Skin epidermis (tissue), 12 donors: ENCODE results near the gene IRF2BP1.

Experiments
- H3K27ac ChIP-seq, 21 experiments: fragments of 200-600 bp; sonication (generic) in 11 of 21; one replicate each; pipeline ENCODE4 v1.5.0; 2020; ENCODE audit warnings: mild to moderate bottlenecking in 3 of 21, inconsistent platforms in 2 of 21, moderate library complexity in 2 of 21
- H3K4me3 ChIP-seq, 7 experiments: fragments of 200-600 bp; sonication (generic) in 2 of 7; one replicate each; pipeline ENCODE4 v1.5.0; 2020; ENCODE audit warnings: inconsistent platforms in 2 of 7, mild to moderate bottlenecking in 2 of 7, moderate library complexity in 1 of 7

The IRF2BP1 gene

DNA sequence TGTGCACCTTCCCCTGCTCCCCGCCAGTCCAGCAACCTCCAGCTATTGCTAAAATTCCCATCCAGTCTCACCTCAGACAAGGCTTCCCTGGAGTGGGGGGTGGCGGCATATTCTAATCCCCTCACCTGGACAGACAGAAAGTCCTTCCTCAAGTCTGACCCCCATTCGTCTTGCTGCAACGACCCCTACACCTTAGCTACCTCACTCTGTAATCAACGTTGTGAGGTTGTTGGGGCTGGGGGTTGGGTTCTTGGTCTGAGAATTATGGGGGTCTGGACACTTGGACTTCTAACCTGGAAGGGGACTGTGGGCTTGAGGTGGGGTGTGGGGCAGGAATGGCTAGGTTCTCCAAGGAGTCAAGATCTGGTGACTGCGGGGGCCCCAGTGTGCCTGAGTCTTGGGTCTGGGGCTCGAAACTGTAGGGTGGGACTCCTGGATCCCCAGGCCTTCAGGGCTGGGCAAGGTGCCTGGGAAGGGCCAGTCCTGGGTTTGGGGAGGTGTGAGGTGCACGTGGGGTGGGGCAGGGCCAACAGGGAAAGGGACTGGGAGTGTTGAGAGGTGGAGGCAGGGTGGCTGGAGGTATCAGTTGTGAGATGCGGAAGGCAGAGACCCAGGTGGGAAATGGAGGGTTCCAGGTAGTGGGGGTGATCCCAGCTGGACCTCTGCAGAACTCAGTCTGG, 20.5 kb downstream of the IRF2BP1 start:
- H3K27ac ChIP-seq: no peak overlapping the region
- H3K4me3 ChIP-seq: no peak overlapping the region

DNA sequence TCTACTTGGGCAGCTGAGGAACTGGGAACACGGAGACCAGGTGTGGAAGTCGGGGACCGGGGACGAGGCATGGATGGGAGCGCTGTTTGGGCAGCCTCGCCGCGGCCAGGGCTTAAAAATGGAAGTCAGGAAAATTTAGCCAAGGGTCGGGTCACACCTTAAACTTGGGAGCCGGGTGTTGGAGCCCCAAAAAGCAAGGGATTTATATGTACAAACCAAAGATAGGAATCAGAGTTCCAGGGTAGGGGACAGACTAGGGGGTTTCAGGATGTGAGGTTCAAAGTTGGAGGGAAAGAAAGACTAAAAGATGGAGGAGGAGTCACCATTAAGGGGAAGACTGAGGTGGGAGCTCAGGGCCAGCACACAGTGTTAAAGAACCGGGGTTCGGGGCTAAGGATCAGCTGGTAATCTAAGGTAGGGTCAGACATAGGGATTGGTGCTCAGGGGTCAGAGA, 21.3 kb downstream of the IRF2BP1 start:
- Histone ChIP-seq H3K4me3 (peak overlapping the region in 2 of 7 experiments; percentile 67 to 97), H3K27ac (no peak overlapping the region)

DNA sequence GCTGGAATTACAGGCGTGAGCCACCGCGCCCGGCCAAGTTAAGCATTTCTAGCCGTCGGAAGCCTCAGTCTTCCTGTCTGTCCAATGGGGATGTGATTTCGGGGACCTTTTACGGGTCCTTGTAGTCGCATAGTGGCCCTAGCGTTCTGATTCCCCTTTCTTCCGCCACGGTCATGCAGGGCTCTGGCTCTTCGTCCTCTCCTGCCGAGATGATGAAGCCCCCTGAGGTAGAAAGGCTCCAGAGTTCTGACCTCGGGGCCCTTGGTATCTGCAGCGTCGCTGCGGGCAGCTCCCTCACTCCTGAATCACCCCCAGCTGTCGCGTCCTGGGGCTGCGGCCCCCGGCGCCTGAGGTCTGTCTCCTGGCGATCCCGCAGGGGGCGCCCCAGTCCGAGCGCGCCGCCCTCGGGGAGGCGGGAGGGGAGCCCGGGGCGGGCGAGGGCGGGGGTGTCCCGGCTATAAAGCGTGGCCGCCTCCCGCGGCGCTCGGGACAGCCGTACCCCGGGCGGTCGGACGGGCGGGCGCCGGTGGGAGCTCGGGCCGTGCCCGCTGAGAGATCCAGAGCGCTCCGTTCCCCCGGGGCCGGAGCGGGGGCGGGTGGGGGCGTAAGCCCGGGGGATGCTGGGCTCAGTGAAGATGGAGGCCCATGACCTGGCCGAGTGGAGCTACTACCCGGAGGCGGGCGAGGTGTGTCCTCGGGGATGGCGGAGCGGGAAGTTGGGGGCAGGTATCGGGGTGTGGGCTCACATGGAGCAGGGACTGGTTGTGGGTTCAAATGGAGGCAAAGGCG, 21.9 kb downstream of the IRF2BP1 start, which contains the start of gene FOXA3:
Gene FOXA3 (plus strand): TSS at position 487 of the 789 bp plus-strand sequence. CDS start 131 bp downstream, at position 618.
- peak within 1 kb of the TSS in 2 of 21 experiments; percentile 94 to 95 for H3K27ac ChIP-seq

DNA sequence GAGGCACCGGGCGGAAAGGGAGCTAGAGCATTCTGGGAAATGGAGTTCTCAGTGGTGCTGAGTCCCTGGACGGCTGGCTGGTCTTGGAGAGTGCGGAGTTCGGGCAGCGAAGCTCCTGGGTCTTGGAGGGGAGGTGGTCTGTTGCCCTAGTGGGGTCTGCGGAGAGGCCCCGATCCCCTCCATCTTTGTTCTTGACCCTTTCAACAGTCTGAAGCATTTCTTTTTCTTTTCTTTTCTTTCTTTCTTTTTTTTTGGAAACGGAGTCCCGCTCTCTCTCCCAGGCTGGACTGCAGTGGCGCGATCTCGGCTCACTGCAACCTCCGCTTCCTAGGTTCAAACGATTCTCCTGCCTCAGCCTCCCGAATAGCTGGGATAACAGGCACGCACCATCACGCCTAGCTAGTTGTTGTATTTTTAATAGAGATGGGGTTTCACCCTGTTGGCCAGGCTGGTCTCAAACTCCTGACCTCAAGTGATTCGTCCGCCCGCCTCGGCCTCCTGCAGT, 22.6 kb downstream of the IRF2BP1 start:
- Histone ChIP-seq H3K4me3 (peak overlapping the region; percentile 67 to 97 (median 92)), H3K27ac (peak overlapping the region in 2 of 21 experiments; percentile 94 to 95)

More for the DNA sequence above, 21.9 kb downstream of the IRF2BP1 start, which contains the start of gene FOXA3:
- peak within 1 kb of the TSS; percentile 67 to 97 (median 92) for H3K4me3 ChIP-seq

DNA sequence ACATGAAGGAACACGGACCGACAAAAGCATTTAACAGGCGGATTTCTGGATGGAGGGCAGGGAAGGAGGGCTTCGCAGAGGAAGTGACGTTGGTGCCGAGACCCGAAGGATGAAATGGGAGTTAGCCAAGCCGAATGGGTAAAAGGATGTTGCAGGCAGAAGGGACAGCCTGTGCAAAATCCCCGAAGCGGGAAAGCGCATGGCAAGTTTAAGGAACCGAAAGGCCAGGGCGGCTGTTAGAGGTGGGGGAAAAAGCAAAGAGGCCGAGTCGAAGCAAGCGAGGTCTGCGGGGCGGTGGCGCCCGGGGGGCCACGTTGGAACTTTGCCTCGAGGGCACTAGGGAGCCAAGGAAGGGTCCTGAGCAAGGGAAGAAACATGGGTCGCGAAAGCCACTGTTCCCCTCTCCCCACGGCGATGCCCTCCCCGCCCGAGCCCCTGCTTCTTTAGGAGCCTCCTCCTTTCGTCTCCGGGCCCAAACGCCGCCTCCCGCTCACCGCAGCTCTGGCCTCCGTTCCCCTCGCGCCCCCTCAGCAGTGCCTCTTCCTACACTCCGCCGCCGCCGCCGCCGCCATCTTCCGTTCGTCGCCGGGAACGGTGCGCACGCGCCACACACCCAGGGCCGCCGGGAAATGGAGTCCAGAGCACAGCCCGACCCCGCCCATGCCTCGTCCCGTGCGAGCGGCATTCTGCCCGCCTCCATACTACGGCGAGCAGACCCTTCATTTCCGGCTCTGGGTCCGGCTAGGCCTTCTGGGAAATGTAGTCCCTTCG, 23.2 kb downstream of the IRF2BP1 start, which contains the start of gene SYMPK:
Gene SYMPK (minus strand): TSS at position 584 of the 771 bp plus-strand sequence. CDS start 8,652 bp downstream, outside the sequence.
- Histone ChIP-seq H3K4me3 (peak within 1 kb of the TSS; percentile 67 to 97 (median 92)), H3K27ac (peak within 1 kb of the TSS; percentile 50 to 97 (median 94))

DNA sequence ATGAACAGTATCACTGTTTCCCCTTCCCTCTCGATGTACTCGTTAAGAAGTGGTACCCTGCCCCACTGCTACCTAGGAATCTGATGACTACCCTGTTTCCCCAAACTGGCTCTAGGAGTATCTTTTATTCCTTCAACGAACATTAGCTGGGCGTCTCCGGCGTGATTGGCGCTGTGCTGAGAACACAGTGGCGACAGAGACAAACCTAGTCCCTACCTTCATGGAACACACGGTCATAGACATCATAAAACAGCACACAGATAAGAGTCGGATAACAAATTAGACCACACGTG, 23.7 kb downstream of the IRF2BP1 start:
- Histone ChIP-seq H3K4me3 (peak overlapping the region; percentile 67 to 97 (median 92)), H3K27ac (peak overlapping the region in 20 of 21 experiments; percentile 83 to 97 (median 94))

DNA sequence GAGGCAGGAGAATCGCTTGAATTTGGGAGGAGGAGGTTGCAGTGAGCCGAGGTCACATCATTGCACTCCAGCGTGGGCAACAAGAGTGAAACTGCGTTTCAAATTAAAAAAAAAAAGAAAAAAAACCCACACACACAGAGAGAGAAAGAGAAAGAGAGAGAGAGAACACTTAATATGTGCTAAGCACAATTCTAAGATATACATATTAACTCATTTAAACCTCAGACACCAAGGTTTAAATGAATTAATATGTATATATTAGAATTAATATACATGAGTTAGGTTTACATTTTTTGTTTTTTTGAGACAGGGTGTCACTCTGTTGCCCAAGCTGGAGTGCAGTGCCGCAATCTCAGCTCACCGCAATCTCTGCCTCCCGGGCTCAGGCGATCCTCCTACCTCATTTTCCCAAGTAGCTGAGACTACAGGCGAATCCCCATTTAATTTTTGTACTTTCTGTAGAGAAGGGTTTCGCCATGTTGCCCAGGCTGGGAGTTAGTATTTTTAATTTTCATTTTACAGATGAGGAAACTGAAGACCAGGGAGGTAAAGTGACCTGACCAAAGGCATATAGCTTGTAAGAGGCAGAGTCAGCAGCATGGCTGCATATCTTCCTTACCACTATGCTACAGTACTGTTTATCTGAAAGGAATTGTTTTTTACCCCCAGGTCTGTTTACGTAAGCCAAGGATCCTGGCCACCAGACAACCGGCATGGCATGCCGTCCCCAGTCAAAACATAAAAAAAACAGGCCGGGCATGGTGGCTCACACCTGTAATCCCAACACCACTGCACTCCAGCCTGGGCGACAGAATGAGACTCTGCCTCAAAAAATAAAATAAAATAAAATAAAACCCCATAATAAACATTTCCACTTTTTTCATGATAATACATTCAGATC, 25.3 kb downstream of the IRF2BP1 start:
- peak overlapping the region in 3 of 21 experiments; percentile 10 to 24 (median 10) for H3K27ac ChIP-seq
- H3K4me3 ChIP-seq: no peak overlapping the region

DNA sequence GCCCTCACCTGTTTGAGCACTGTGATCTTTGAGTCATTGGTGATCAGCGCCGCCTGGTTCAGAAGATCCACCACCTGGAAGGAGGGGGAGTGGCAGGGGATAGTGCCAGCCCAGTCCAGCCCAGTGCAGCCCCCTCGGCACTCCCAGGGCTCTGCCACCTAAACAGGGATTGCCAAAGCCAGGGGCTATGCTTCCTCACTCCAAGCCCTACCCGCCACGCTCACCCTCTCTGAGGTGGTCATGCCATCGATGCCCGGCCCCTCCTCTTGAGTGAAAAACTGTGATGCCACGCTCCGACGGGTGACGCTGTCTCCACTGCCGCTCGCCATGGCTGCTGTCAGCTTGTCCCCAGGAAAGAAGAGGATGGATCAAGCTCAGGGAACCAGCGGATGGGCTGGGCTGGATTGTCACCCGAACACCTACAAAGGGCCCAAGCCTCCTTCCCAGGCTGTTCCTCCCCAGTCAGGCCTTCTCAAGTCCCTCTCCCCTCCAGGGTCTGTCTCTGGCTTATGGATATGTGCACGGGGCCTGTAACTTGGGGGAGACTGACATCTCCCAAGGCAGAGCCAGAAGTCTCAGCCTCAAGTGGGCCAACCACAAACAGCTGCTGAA, 31.7 kb downstream of the IRF2BP1 start:
- no peak overlapping the region for H3K27ac ChIP-seq

DNA sequence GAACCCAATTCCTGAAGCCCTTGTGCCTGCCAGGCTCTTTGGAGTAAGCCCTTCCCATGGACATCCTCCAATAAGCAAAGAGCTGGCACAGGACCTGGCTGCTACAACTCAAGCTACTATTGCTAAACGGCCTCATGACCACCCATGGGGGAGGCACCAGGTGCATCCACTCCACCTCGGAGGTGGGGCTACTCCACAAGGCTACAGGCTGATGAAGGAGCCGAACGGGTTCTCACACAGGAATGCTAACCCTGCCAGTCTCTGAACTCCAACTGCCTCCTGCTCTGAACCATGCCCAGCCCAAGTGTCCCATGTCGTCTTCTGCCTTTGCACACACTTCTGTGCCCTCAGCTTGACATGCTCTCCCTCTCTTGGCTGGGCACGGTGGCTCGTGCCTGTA, 33.0 kb downstream of the IRF2BP1 start:
- H3K27ac ChIP-seq: no peak overlapping the region
- H3K4me3 ChIP-seq: no peak overlapping the region

More for the DNA sequence above, 31.7 kb downstream of the IRF2BP1 start:
- H3K4me3 ChIP-seq: no peak overlapping the region

DNA sequence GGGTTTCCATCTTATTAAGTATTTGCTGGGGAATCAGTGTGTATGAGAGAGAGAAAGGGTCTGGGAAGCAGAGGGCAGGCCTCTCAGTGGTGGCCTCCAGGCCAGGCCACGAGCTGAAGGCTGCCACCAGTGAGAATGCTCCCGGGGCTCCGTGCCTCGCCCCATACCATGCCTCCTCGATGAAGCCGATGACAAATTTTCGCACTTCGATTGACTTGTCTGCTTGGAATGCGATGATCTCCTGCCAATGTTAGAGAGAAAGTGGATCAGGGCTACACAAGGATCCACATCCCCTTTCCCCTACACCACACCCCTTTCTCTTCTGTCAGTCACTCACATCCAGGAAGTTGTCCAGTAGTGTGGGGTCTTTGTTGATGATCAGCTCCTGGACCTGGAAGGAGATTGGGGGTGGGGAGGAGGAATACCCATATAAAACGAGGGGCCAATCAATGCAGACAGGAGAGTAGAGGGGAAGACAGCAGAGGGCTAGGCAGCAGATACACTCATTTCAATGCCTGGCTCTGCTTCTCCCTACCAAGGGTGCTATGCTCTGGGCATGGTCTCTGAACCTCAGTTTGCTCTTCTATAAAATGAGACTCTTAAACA, 33.7 kb downstream of the IRF2BP1 start:
- H3K4me3 ChIP-seq: no peak overlapping the region
- H3K27ac ChIP-seq: no peak overlapping the region

DNA sequence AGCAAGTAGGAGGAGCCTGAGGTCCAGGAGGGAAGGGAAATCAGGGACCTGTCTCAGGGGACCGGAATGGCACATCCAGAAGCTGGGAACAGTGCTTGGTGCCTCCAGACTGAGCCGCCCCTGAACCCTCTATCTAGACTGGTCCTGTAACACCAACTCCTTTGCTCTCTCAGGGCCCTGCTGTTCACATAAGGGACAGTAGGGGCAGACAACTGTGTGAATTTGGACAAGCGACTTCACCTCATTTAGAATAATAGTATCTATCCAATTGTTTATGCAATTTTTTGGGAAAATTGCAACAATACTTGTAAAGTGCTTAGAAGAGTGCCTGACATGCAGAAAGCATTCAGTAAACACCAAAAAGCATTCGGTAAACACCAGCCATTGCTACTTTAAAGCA, 37.0 kb downstream of the IRF2BP1 start:
- Histone ChIP-seq H3K27ac (no peak overlapping the region), H3K4me3 (no peak overlapping the region)

DNA sequence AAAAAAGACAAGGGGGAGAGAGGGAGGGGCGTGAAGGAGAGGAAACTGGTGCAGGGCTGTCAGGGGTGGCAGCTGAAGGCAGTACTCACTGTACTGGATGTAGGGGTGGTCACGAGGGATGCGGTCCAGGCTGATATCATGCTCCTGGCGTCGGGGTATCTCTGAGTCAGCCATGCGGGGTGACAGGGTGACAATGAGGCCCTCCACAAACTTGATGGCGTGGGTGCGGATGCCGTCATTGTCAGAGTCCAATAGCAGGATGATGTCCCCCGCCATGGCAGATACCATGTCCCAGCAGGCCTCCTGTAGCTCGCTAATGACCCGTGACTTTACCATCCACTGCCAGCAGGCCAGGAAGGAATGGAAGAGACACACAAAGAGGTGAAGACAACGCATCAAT, 38.3 kb downstream of the IRF2BP1 start:
- Histone ChIP-seq H3K4me3 (no peak overlapping the region), H3K27ac (no peak overlapping the region)

DNA sequence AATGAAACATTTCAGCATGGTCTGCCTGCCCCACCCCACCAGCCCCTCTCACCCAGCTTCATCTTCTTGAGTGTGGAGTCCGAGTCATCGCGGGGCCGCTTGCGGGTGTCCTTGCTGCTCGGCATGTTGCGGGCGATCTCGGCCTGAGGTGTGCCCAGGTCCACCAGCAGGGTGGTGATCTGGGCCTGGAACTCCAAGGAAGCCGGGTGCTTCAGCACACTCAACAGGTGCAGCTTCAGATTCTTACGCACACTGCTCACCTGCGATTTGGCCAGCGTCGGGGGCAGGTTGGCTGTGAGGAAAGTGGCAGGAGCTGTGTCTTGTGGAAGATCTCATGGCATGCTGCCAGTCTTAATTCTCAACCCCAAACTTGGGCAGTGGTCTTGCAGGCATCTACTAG, 43.7 kb downstream of the IRF2BP1 start:
- Histone ChIP-seq H3K4me3 (no peak overlapping the region), H3K27ac (no peak overlapping the region)

DNA sequence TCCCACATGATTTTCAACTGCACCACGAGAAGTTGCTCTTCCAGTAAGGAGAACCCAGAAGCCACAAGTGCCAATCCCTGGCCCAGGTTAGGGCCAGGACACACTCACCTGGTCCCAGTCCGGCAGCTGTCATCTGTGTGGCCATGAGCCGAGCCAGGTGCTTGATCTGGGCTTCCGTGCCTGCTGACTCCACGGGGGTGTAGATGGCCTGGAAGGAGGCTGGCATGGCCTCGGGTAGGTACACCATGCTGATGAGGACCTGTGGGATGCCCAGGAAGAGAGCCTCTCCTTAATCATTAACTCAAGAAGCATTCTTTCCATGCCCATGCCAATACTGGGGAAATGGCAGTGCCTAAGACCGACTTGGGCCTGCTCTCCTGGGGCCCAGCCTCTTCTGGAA, 51.0 kb downstream of the IRF2BP1 start:
- Histone ChIP-seq H3K4me3 (no peak overlapping the region), H3K27ac (no peak overlapping the region)
